Mucosa of stomach (tissue), 1 donor: ENCODE data around the gene VEGFA.

Source experiments
- H3K27me3 ChIP-seq: one replicate; pipeline ENCODE4 v1.7.0; 2013; ENCODE audit warnings: mild to moderate bottlenecking, low read length; ENCODE audit not compliant: control insufficient read depth, insufficient read depth
- H3K36me3 ChIP-seq: one replicate; pipeline ENCODE4 v1.7.0; 2013; ENCODE audit warnings: low read length; ENCODE audit not compliant: control insufficient read depth, insufficient read depth
- H3K4me1 ChIP-seq: one replicate; pipeline ENCODE4 v1.7.0; 2013; ENCODE audit warnings: mild to moderate bottlenecking, low read length; ENCODE audit not compliant: control insufficient read depth, insufficient read depth
- H3K4me3 ChIP-seq: one replicate; pipeline ENCODE4 v1.7.0; 2013; ENCODE audit warnings: low read length
- H3K9ac ChIP-seq: one replicate; pipeline ENCODE4 v1.7.0; 2013; ENCODE audit warnings: mild to moderate bottlenecking, low read length, moderate library complexity
- H3K9me3 ChIP-seq: one replicate; pipeline ENCODE4 v1.7.0; 2013; ENCODE audit warnings: mild to moderate bottlenecking, low read length, moderate library complexity; ENCODE audit not compliant: control insufficient read depth
- donor health status: Pancreatic carcinoma.

Gene VEGFA

GRCh38 chr6:43733471-43734293 lies 36.3 kb upstream of the VEGFA start:
- H3K4me1 ChIP-seq, result peaks cover 11% of the 10 kb centered on the region
- H3K9me3 ChIP-seq, result no peaks in the 10 kb centered on the region
- no peak overlapping the region for H3K4me3 ChIP-seq
- H3K9ac ChIP-seq, result no peak overlapping the region
- H3K36me3 ChIP-seq, result no peaks in the 10 kb centered on the region
- H3K27me3 ChIP-seq, result no peaks in the 10 kb centered on the region

DNA sequence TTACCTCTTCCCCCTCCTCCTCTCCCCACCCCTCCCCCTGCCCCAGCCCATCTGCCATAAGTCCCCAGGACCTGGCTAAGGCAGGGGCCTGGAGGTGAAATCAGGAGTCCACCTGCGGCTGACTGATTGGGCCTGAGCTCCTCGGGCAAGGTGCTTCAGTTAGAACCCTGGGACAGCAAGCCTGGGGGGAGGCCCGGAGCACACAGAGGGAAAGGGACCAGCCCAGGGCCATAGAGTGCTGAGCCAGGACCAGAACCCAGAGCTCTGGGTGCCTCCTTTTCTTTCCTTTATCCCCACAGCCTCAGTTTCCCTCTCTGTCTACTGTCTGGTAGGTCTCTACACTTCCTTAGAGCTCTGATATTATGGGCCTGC lies 35.7 kb upstream of the VEGFA start:
- no peak overlapping the region for H3K4me3 ChIP-seq
- H3K27me3 ChIP-seq, result no peaks in the 10 kb centered on the region
- H3K9me3 ChIP-seq, result no peaks in the 10 kb centered on the region
- H3K4me1 ChIP-seq, result peaks cover 17% of the 10 kb centered on the region
- no peaks in the 10 kb centered on the region for H3K36me3 ChIP-seq
- no peak overlapping the region for H3K9ac ChIP-seq

DNA sequence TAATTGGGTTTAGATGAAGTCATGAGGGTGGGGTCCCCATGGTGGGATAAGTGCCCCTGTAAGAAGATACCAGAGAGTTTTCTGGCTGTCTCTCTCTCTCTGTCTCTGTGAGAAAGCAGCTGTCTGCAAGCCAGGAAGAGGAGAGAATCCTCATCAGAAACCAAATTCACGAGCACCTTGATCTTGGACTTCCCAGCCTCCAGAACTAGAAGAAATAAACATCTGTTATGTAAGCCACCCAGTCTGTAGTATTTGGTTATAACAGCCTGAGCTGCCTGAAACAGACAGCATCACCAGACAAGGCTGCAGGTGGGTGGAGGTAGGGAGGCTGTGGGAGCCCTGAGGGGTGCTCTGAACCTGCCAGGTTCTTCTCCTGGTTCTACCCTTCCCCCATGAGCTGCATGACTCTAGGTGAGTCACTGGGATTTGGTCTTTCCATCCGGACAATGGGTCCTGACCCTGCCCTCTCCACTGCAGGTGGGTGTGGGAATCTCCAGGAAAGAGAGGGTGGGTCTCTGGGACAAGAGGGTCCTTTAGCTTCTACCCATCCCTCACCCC lies 34.3 kb upstream of the VEGFA start:
- peaks cover 24% of the 10 kb centered on the region for H3K4me1 ChIP-seq
- H3K36me3 ChIP-seq, result no peaks in the 10 kb centered on the region
- H3K27me3 ChIP-seq, result no peaks in the 10 kb centered on the region
- H3K9me3 ChIP-seq, result no peaks in the 10 kb centered on the region
- H3K4me3 ChIP-seq, result no peak overlapping the region
- no peak overlapping the region for H3K9ac ChIP-seq

GRCh38 chr6:43736211-43736786 lies 33.7 kb upstream of the VEGFA start:
- Histone ChIP-seq H3K9me3 (no peaks in the 10 kb centered on the region), H3K4me3 (no peak overlapping the region), H3K4me1 (peaks cover 24% of the 10 kb centered on the region), H3K36me3 (no peaks in the 10 kb centered on the region), H3K9ac (no peak overlapping the region), H3K27me3 (no peaks in the 10 kb centered on the region)

- no peak overlapping the region for H3K4me3 ChIP-seq
- H3K9ac ChIP-seq, result no peak overlapping the region
- no peaks in the 10 kb centered on the region for H3K27me3 ChIP-seq
- H3K9me3 ChIP-seq, result no peaks in the 10 kb centered on the region
- peaks cover 24% of the 10 kb centered on the region for H3K4me1 ChIP-seq
- H3K36me3 ChIP-seq, result no peaks in the 10 kb centered on the region
Observed at GRCh38 chr6:43736844-43737243, 33.2 kb upstream of the VEGFA start.

DNA sequence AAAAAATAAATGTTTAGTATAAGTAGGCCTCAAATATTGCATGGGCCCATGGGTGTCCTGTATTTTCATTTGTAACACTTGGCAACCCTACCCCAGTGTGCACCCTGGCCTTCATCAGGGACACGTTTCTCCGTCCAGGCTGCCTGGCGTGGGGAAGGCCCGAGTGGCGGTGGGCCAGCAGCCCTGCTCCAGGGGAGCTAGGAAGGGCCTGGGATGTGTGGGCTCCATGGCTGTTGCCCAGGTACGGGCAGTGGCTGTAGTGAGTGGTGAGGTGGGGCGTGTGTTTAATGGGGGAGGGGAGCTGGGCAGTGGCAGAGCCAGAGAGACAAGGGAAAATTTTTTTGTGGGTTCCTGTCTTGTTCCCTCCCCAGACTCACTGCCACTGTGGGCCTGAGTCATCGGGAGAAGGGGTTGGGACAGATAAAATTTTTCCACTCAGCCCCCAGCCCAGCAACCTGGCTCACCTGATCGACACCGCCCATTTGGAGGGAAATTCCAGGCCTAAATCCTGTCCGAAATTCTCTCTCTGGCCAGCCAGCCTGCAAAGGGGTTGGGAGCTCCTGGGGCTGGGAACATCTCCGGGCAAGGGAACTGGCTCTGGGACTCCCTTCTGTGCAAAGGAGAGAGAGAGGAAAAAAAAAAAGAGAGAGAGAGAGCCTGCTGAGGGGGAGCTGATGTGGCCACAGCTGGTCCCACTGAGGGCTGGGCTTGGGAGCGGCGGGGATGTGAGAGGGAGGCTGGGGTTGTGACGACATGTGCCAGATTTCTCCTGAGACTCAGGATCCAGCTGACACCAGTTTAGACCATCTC lies 32.5 kb upstream of the VEGFA start:
- H3K36me3 ChIP-seq, result no peaks in the 10 kb centered on the region
- no peak overlapping the region for H3K4me3 ChIP-seq
- H3K4me1 ChIP-seq, result peaks cover 24% of the 10 kb centered on the region
- H3K9me3 ChIP-seq, result no peaks in the 10 kb centered on the region
- no peak overlapping the region for H3K9ac ChIP-seq
- H3K27me3 ChIP-seq, result no peaks in the 10 kb centered on the region

DNA sequence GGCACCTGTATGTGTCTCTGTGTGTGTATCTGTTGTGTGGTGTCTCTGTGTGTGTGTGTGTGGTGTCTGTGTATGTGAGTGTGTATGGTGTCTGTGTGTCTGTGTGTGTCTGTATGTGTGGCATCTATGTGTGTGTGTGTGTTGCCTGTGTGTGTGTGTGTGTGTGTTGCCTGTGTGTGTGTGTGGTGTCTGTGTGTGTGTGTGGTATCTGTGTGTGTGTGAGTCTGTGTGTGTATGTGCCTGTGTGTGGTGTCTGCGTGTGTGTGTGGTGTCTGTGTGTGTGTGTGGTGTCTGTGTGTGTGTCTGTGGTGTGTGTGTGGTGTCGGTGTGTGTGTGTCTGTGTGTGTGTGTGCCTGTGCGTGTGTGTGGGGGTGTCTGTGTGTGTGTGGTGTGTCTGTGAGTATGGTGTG lies 31.7 kb upstream of the VEGFA start:
- Histone ChIP-seq H3K36me3 (no peaks in the 10 kb centered on the region), H3K4me3 (no peak overlapping the region), H3K27me3 (no peaks in the 10 kb centered on the region), H3K4me1 (peaks cover 23% of the 10 kb centered on the region), H3K9ac (no peak overlapping the region), H3K9me3 (no peaks in the 10 kb centered on the region)

GRCh38 chr6:43738877-43739641 lies 31.0 kb upstream of the VEGFA start:
- no peak overlapping the region for H3K9ac ChIP-seq
- H3K9me3 ChIP-seq, result no peaks in the 10 kb centered on the region
- no peaks in the 10 kb centered on the region for H3K36me3 ChIP-seq
- H3K4me3 ChIP-seq, result no peak overlapping the region
- peaks cover 19% of the 10 kb centered on the region for H3K4me1 ChIP-seq
- H3K27me3 ChIP-seq, result no peaks in the 10 kb centered on the region

- H3K27me3 ChIP-seq, result no peaks in the 10 kb centered on the region
- peaks cover 18% of the 10 kb centered on the region for H3K4me1 ChIP-seq
- H3K9ac ChIP-seq, result no peak overlapping the region
- H3K36me3 ChIP-seq, result no peaks in the 10 kb centered on the region
- no peak overlapping the region for H3K4me3 ChIP-seq
- H3K9me3 ChIP-seq, result no peaks in the 10 kb centered on the region
Observed at GRCh38 chr6:43739642-43740091, 30.3 kb upstream of the VEGFA start.

DNA sequence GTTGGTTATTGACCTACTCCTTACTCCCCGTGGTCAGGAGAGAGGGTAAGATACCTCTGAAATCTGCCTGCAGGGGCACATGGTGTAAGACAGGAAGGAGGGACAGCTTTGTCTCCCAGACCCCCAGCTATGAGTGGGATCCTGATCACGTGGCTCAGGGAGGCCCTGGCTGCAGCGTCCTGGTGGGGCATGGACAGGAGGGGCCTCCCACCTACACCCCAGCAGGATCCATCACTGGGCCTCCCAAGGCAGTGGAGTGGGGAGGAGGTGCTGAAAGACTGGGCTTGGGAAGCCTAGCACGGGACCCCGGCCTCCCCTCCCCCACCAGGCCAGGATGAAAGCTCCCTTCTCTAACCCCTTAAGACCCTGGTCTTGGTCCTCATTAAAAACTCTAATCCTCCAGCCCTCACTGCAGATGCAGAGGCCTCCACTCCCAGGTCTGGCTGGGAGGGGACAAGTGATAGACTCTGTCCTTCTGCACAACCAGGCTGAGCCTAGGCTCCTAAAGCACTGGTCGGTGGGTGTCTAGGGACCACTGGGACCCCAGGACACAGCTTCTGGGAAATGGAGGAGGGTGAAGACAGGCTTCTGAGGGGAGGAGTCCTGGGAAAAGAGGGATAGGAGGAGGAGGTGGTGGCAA lies 29.6 kb upstream of the VEGFA start:
- H3K4me1 ChIP-seq, result peaks cover 19% of the 10 kb centered on the region
- no peak overlapping the region for H3K9ac ChIP-seq
- H3K9me3 ChIP-seq, result no peaks in the 10 kb centered on the region
- H3K36me3 ChIP-seq, result no peaks in the 10 kb centered on the region
- H3K4me3 ChIP-seq, result no peak overlapping the region
- no peaks in the 10 kb centered on the region for H3K27me3 ChIP-seq
